Endodermal cell (in vitro differentiated cells): ENCODE results near the gene ANO9. TPM values are rescaled to one million over a fixed set of nuclear protein-coding genes. Genes with fewer than 3 reads are reported as not detected.
A peak's percentile ranks its signal among the peaks of the same experiment; 100 is the strongest.

ENCODE experiments used
- DNase-seq: peaks from one replicate; pipeline ENCODE4 v3.0.0-alpha.2; 2017
- H3K27ac ChIP-seq: 2 replicates; pipeline ENCODE4 v1.5.1; 2013; ENCODE audit warnings: mild to moderate bottlenecking, low read depth, low read length, moderate library complexity
- H3K27me3 ChIP-seq: 2 replicates; pipeline ENCODE4 v1.6.1; 2013; ENCODE audit warnings: mild to moderate bottlenecking, low read length, moderate library complexity; ENCODE audit not compliant: insufficient read depth, control insufficient read depth, poor library complexity, severe bottlenecking
- H3K36me3 ChIP-seq: 2 replicates; pipeline ENCODE4 v1.7.0; 2013; ENCODE audit warnings: mild to moderate bottlenecking, low read length, moderate library complexity; ENCODE audit not compliant: control insufficient read depth, insufficient read depth
- H3K4me1 ChIP-seq: one replicate; pipeline ENCODE4 v1.7.0; 2013; ENCODE audit warnings: low read length; ENCODE audit not compliant: control insufficient read depth, insufficient read depth
- H3K4me3 ChIP-seq: 2 replicates; pipeline ENCODE4 v1.5.1; 2013; ENCODE audit warnings: mild to moderate bottlenecking, low read length, moderate library complexity
- H3K9ac ChIP-seq: 2 replicates; pipeline ENCODE4 v1.6.1; 2013; ENCODE audit warnings: mild to moderate bottlenecking, low read length, moderate library complexity; ENCODE audit not compliant: poor library complexity, severe bottlenecking; ENCODE audit errors: extremely low read depth
- H3K9me3 ChIP-seq: 2 replicates; pipeline ENCODE4 v1.6.1; 2013; ENCODE audit warnings: mild to moderate bottlenecking, low read length, moderate library complexity; ENCODE audit not compliant: control insufficient read depth
- H3K27ac Mint-ChIP-seq: 2 replicates; pipeline ENCODE4 v1.8.0; 2020; ENCODE audit warnings: mixed read lengths
- H3K27me3 Mint-ChIP-seq: 2 replicates; pipeline ENCODE4 v1.8.0; 2021; ENCODE audit warnings: mild to moderate bottlenecking, mixed read lengths; ENCODE audit not compliant: insufficient read depth
- H3K36me3 Mint-ChIP-seq: 2 replicates; pipeline ENCODE4 v1.8.0; 2020; ENCODE audit warnings: low read depth, mixed read lengths
- H3K4me1 Mint-ChIP-seq: 2 replicates; pipeline ENCODE4 v1.8.0; 2020; ENCODE audit warnings: mixed read lengths
- H3K4me3 Mint-ChIP-seq: 2 replicates; pipeline ENCODE4 v1.8.0; 2020; ENCODE audit warnings: mild to moderate bottlenecking, moderate library complexity, mixed read lengths
- H3K9me3 Mint-ChIP-seq: 2 replicates; pipeline ENCODE4 v1.8.0; 2020; ENCODE audit warnings: mild to moderate bottlenecking, mixed read lengths
- WGBS, 2 experiments: methylation state at CpG; one replicate each; pipeline versions ENCODE4 v1.1.5 to v1.1.7; 2013; ENCODE audit warnings: missing lambda C conversion rate in 2 of 2, mixed read lengths in 1 of 2; ENCODE audit not compliant: insufficient coverage in 1 of 2, insufficient read length in 1 of 2; 5-methylcytosine and 5-hydroxymethylcytosine counted together
- total RNA-seq, 2 donors: library from RNA; stranded (reverse); fragmentation: NEBNext Ultra II Directional in 1 of 2; extraction: Animal tissue kit (Norgen Biotek cat#: 25700) in 1 of 2; gene quantifications; 2 replicates in 1 of 2; 3 replicates in 1 of 2; pipeline ENCODE4 v1.2.1, GENCODE V29; 2021
- TF ChIP-seq, protein P1 (sequence below): fragments of 200-600 bp; sonication (generic); conservative IDR thresholded peaks from 2 replicates; pipeline ENCODE4 v1.5.0; 2021; ENCODE audit warnings: antibody characterized with exemption, mild to moderate bottlenecking

The ANO9 gene
- total RNA-seq, 2 donors from 2014 or later: 16.8 to 17.8 TPM

- no peak for DNase-seq
- Mint-ChIP-seq H3K9me3 (no peaks in the 10 kb centered on the region), H3K36me3 (peaks cover 45% of the 10 kb centered on the region), H3K27me3 (no peaks in the 10 kb centered on the region), H3K4me3 (no peak overlapping the region), H3K27ac (peak overlapping the region; percentile 40), H3K4me1 (peaks cover 1% of the 10 kb centered on the region)
- WGBS, 2 experiments: 82 to 86% methylated on average over 7 of the region's 7 CpGs
- TF ChIP-seq, protein P1, sequence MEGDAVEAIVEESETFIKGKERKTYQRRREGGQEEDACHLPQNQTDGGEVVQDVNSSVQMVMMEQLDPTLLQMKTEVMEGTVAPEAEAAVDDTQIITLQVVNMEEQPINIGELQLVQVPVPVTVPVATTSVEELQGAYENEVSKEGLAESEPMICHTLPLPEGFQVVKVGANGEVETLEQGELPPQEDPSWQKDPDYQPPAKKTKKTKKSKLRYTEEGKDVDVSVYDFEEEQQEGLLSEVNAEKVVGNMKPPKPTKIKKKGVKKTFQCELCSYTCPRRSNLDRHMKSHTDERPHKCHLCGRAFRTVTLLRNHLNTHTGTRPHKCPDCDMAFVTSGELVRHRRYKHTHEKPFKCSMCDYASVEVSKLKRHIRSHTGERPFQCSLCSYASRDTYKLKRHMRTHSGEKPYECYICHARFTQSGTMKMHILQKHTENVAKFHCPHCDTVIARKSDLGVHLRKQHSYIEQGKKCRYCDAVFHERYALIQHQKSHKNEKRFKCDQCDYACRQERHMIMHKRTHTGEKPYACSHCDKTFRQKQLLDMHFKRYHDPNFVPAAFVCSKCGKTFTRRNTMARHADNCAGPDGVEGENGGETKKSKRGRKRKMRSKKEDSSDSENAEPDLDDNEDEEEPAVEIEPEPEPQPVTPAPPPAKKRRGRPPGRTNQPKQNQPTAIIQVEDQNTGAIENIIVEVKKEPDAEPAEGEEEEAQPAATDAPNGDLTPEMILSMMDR: no peak
- Histone ChIP-seq H3K27me3 (no peaks in the 10 kb centered on the region), H3K4me3 (no peak overlapping the region), H3K36me3 (peaks cover 52% of the 10 kb centered on the region), H3K4me1 (peaks cover under 1% of the 10 kb centered on the region), H3K9ac (no peak overlapping the region), H3K9me3 (no peaks in the 10 kb centered on the region), H3K27ac (no peak overlapping the region)
These were observed 14.7 kb upstream of the ANO9 start for GRCh38 chr11:456533-456932.

GRCh38 chr11:455566-456147 lies 13.8 kb upstream of the ANO9 start:
- Mint-ChIP-seq H3K27ac (no peak overlapping the region), H3K9me3 (no peaks in the 10 kb centered on the region), H3K36me3 (peaks cover 41% of the 10 kb centered on the region), H3K4me3 (no peak overlapping the region), H3K4me1 (peaks cover 7% of the 10 kb centered on the region), H3K27me3 (no peaks in the 10 kb centered on the region)
- no peak overlapping the region for H3K9ac ChIP-seq
- 90 to 92% methylated on average over 15 to 23 of the region's 23 CpGs for WGBS, 2 experiments
- no peak for DNase-seq
- H3K4me1 ChIP-seq: peaks cover 4% of the 10 kb centered on the region
- no peak overlapping the region for H3K4me3 ChIP-seq
- peaks cover 51% of the 10 kb centered on the region for H3K36me3 ChIP-seq
- TF ChIP-seq, protein P1: no peak
- no peak overlapping the region for H3K27ac ChIP-seq
- H3K27me3 ChIP-seq: no peaks in the 10 kb centered on the region
- H3K9me3 ChIP-seq: no peaks in the 10 kb centered on the region

DNA sequence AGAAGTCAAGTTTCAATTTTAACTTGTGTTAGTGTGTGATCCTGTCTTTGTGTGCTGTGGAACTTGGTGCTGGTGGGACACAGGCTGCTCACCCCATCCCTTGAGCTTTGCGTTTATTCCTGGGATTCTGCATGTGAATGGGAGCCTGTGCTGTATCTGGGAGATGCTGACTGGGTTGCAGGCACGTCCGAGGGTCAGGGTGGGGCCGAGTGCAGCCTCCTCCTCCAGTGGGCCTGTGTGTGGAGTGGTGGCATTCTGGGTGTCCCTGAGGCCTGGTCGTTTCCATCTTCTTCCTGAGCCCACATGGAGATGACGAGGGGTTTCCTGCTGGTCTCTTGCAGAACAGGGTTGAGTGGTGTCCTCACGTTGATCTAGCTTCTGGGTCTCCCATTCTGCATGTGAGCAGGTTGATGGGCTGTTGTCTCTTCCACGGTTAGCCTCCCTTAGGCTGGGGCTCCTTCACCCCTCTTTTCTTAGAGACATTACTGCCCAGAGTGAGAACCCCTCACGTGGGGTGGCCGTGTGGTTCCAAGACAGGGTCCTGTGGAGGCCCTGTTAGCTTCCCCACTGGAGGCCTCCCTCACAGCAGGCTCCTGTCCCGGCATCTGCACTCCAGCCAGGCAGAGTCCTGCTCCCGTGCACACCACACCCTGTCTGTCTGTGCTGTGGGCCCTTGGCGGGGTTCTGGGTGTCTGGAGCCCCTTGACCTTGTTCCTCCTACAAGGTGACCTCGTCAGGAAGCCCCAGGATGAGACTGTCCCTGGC lies 13.2 kb upstream of the ANO9 start:
- no peaks in the 10 kb centered on the region for H3K9me3 ChIP-seq
- no peak overlapping the region for H3K4me3 ChIP-seq
- no peak for DNase-seq
- peak overlapping the region; percentile 44 for H3K27ac Mint-ChIP-seq
- no peaks in the 10 kb centered on the region for H3K27me3 Mint-ChIP-seq
- H3K36me3 Mint-ChIP-seq: peaks cover 36% of the 10 kb centered on the region
- peaks cover 4% of the 10 kb centered on the region for H3K4me1 ChIP-seq
- no peak overlapping the region for H3K9ac ChIP-seq
- TF ChIP-seq, protein P1: no peak
- no peaks in the 10 kb centered on the region for H3K9me3 Mint-ChIP-seq
- 79 to 81% methylated on average over 12 to 14 of the region's 14 CpGs for WGBS, 2 experiments
- H3K4me3 Mint-ChIP-seq: no peak overlapping the region
- peaks cover 44% of the 10 kb centered on the region for H3K36me3 ChIP-seq
- H3K27ac ChIP-seq: no peak overlapping the region
- no peaks in the 10 kb centered on the region for H3K27me3 ChIP-seq
- H3K4me1 Mint-ChIP-seq: peaks cover 7% of the 10 kb centered on the region
